GM18517 (cell line): ENCODE measurements around the gene FGB.
A peak's percentile ranks its signal among the peaks of the same experiment; 100 is the strongest.

Experiments used
- ATAC-seq: cut with Tn5 transposase; IDR thresholded peaks from one replicate; pipeline ENCODE4 v1.9.1; 2021; ENCODE audit warnings: mild to moderate bottlenecking, moderate library complexity; ENCODE audit not compliant: unreplicated experiment

The FGB gene

GRCh38 chr4:154562697-154563254, at the start of gene FGB:
Gene FGB, plus strand, starts transcription at chr4:154563011. Its CDS starts 8 bp downstream, at chr4:154563019.
- ATAC-seq = no peak

- no peak for ATAC-seq
These were observed 46.3 kb upstream of the FGB start for GRCh38 chr4:154516318-154517029.

- no peak for ATAC-seq
These were observed 45.2 kb upstream of the FGB start for GRCh38 chr4:154517591-154517990.

GRCh38 chr4:154519214-154519613, 43.6 kb upstream of the FGB start:
- no peak for ATAC-seq

GRCh38 chr4:154521607-154522006, 41.2 kb upstream of the FGB start:
- no peak for ATAC-seq

DNA sequence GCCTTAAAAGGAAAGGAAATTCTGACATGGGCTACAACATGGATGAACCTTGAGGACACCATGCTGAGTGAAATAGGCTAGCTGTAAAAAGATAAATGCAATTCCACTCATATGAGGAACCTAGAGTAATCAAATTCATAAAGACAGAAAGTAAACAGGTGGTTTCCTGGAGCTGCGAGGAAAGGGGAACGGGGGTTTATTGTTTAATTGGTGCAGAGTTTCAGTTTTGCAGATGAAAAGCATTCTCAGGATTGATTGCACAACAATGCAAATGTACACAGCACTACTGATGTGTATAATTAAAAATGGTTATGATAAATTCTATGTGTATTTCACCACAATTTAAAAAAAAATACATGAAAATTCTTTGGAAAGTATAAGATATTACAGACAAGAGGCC, 36.7 kb upstream of the FGB start:
- no peak for ATAC-seq

DNA sequence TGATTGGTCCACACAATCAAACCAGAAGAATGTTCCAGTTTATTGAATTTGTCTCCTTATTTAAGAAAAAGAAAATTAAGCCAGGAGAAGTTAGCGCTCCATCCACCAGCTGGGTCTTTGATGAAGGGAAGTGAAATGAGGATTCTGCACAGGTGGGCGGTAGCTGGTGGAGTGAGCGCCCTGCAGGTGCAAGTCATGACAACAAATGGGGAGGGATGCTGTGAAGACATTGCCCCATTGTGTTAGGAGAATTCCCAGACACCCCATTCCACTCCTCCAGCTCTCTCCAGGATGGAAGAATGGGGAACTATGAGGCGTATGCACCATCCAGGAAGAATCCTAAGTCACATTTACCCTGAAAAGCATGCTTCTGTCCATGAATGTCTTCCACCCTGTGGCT, 35.5 kb upstream of the FGB start:
- ATAC-seq = no peak

GRCh38 chr4:154528869-154529268, 33.9 kb upstream of the FGB start:
- ATAC-seq = no peak

- no peak for ATAC-seq
These were observed 32.9 kb upstream of the FGB start for GRCh38 chr4:154529728-154530519.

DNA sequence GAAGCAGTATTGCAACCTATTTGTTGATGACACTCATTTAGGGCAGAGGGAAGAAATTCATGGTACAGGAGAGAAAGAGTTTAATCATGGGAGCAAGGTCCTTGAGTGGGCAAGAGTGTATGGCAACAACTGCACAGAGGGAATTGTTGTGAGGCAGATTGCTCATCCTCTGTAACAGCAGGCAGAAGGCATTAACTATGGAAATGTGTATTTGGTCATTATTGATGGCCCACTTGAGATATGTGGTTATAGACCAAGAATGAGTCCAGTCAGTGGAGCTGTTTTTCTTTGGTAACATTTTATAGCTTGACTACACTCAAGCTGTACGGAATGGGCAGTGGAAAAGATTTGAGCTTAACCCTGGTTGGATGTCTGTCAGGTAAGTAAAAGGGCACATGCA, 28.5 kb upstream of the FGB start:
- ATAC-seq = no peak

GRCh38 chr4:154542271-154542879, 20.4 kb upstream of the FGB start:
- no peak for ATAC-seq

DNA sequence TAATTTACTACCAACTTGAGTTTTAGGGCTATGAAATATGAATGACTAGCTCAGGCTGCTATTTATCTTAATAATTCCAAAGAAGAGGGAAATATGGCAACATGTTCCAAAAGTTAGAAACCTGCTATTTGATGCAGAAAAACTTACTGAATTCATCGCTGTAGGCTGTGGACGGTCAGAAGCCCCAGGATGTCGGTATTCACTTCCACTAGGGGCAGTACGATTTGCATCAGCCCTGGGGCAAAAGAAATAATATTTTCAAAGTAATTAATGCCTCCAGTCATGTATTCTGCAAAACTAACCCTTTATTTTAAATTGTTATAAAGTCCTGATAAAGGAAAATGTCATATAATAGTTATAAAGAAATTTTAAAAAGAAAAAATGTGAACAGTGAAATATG, 17.1 kb upstream of the FGB start:
- ATAC-seq = no peak

DNA sequence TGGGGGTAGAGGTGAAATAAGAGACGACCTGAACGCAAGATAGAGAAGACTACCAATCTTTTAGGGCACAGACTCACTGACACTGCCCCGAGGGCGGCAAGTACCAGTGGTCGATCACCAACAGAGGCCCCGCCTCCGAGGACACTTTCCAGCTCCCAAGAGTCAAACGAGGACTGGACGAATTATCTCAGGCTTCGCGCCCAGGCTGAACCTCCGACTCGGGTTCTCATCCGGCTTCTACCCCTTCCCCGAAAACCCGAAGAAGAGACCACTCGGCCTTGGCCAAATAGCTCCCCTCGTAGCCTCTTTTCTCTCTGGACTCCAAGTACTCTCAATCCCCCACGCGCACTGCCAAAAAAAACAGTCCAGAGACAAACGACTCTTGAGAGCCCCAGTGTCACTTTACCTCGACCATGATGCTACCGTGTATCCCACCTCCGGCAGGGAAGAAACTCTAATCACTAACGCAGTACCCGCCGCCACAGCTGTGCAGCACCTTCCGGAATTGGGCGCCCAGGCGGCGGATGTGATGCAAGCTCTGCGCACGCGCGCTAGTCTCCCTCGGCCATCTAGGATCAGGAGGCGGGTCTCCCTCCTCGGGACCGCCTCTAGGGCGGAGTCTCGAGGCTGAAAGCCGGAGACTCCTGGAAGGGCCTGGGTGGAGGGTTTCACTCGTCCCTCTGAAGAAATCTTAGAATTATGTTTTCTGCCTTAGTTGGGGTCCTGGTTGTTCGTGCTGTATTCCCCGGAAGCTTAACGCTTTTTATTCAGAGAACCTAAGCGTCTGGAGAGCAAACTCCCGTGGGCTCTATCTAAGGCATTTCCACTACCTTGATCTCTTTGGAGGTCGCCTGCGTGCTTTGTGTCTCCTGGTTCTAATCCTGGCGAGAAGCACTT, 12.7 kb upstream of the FGB start, which contains the start of gene PLRG1:
Gene PLRG1, minus strand, starts transcription at position 507 of the 897 bp plus-strand sequence. Its CDS starts 92 bp downstream, at position 415.
- peak; percentile 98 for ATAC-seq

DNA sequence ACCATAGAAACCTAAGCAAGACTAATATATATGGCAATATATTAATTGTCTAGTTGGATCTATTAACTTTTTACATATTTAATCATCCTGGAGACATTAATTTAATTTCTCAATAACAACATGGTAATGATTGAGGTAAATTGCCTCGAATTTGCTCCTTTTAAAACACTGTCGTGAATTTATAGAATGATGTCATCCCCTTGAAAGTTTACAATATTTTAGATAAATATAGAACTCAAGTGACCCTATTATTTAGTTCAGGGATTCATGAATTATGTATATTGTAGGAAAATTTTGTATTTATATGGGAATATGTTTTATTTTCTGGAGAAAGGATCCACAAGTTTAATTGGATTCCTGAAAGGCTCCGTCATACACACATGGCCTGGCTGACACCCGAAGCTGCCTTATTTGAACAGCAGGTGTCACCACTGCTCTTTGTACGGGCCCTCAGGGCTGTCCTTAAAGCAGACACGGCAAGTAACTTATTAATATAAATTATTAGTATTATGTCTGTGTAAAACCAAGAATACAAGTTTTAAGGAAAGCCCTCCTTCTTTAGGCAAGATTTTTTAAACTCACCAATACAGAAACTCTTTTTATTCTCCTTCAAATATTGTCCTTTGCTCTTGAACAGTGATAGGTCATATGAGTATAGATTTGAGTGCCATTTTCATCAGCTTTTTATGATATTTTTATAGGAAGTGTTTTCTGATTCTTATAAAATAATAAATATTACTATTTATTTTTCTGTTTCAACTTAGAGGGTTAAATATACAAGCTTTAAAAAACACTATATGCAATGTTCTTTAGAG, 10.7 kb upstream of the FGB start:
- ATAC-seq = peak; percentile 45

DNA sequence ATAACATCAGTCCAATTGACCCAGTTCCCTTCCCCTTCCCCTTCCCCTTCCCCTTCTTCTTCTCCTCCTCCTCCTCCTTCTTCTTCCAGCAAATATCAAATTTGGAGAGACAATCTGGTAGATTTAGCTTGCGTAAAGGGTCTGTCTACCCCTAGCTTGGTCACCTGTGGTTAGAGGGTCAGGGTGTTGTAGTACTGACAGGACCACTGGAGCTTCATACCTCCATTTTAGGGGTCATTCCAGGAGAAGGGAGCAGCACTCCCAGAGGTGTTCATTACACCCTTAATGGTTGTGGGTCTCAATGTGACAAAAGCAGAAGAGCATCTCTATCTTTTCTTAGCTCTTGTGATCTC, 3.7 kb upstream of the FGB start:
- ATAC-seq = peak; percentile 16

DNA sequence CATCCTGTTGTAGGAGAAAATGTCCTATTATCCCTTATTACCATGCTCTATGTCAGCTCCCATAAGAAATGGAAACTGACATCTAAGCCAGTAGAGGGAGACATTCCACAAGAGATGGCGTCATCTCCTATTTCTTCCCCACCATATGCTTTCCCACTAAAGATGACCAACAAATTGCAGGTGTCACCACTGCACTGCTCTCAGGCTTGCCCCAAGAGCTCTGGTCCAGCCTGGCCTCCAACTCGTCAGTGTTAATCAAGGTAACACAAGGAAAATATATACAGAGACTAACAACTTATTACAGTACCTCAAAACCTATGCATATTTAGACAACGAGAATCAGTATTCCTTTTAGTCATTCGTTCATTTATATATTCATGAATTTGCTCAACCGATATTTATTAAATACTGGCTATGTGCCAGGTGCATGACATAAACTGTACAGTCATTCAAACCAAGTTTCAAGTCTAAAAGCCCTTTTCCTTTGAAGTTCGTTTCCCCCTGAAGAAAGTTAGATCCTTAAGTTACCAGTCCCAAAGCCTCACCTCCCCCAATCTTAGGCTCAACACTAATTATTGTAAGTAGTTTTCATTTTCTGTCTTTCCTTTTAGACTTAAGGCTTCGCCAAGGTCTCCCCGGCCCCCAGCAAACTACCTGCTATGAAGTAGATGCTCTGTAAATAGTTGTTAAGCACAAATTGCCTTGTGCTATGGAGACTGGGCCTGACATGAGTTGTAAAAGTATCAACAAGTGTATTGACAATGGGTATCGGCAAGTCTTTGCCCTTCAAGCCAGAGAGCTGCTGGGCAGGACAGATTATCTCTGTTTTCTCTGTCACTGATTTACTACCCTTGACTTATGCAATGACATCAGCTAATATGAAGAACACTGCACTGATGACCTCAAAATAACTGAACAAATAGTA, 3.1 kb upstream of the FGB start:
- ATAC-seq = peak; percentile 87

- no peak for ATAC-seq
These were observed 2.4 kb upstream of the FGB start for GRCh38 chr4:154560419-154560801.

DNA sequence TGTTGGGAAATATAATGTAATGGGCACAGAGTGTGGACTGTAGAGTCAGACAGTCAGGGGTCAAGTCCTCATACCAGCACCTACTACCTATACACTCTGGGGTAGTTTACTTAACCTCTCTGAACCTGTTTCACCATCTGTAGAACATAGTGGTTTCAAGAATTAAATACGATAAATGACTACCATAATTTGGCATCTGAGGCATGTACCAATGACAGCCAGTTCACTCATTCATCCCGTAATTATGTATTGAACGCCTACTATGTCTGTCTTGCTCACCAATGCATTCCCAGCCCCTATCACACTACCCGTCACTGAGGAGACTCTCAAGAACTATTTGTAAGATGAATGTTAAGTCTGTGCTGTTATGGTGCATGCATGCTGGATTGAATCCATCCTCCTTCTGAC, 2.0 kb upstream of the FGB start:
- ATAC-seq = no peak

DNA sequence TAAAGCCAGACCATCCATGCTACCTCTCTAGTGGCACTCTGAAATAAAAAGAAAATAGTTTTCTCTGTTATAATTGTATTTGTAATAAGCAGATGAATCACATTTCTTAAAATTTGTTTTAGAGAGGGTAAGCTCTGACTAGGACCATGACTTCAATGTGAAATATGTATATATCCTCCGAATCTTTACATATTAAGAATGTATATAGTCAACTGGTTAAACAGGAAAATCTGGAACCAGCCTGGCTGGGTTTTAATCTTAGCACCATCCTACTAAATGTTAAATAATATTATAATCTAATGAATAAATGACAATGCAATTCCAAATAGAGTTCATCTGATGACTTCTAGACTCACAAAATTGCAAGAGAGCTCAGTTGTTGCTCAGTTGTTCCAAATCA, 1.5 kb downstream of the FGB start:
- no peak for ATAC-seq
